Fibroblast of the aortic adventitia (primary cell): ENCODE data around the gene PRKCB. TPM values are rescaled to one million over a fixed set of nuclear protein-coding genes. Genes with fewer than 3 reads are reported as not detected.

Experiments used
- DNase-seq: peaks from one replicate; pipeline ENCODE4 v3.0.0-alpha.2; 2010; ENCODE audit warnings: low read depth
- H3K4me3 ChIP-seq: 2 replicates; pipeline ENCODE4 v1.5.1; 2011; ENCODE audit warnings: low read depth, mild to moderate bottlenecking, control low read depth, low read length, moderate library complexity
- total RNA-seq: library from RNA; depleted of rRNA; stranded (reverse); fragments of >200 nt; gene quantifications from 2 replicates; pipeline ENCODE4 v1.2.3, GENCODE V29; 2012; ENCODE audit warnings: low replicate concordance
- TF ChIP-seq, protein P1 (sequence below): IDR thresholded peaks from 2 replicates; pipeline ENCODE4 v1.5.1; 2011; ENCODE audit warnings: mild to moderate bottlenecking, low read length, control low read depth, inconsistent platforms; ENCODE audit not compliant: insufficient read depth

PRKCB gene
- total RNA-seq, 1 donor: not detected

DNA sequence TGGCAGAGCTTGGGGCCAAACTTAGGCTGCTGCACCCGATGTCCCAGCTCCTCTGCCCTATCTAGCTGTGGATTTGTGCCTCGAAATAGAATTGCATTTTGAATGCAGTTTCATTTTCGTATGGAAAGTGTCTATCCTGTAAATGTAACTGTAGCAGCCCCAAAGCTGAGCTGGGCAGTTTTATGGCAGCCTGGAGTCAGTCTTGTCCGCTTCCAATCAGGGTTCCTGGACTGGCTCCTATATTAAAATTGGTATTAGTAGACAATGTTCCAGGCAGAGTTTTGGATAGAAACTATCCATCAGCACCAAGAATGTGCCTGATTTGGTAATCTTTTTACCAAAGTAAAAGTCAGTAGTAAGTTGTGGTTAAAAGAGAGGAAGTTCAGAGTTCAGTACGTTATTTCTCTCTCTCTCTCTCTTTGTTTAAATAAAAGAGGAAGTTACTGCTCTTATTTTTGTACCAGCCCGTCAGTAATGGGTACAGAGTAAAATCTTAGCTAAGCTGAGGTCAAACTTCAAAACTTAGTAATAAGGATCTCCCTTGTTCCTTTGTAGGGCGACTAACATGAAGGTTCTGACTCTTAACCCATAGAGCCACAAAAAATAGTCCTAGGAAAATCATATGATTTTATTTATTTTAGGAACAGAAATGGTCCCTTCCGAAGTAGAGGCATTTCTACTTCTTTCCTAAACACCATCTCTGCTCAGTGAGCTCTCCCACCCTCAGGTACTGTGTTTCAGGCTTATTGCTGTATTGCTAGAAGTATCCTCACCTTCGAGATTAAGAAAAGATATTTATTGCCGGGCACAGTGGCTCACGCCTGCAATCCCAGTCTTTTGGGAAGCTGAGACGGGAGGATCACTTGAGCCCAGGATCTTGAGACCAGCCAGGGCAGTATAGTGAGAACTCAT is 28.0 kb downstream of the PRKCB start:
- no peak overlapping the region for H3K4me3 ChIP-seq
- TF ChIP-seq, protein P1, sequence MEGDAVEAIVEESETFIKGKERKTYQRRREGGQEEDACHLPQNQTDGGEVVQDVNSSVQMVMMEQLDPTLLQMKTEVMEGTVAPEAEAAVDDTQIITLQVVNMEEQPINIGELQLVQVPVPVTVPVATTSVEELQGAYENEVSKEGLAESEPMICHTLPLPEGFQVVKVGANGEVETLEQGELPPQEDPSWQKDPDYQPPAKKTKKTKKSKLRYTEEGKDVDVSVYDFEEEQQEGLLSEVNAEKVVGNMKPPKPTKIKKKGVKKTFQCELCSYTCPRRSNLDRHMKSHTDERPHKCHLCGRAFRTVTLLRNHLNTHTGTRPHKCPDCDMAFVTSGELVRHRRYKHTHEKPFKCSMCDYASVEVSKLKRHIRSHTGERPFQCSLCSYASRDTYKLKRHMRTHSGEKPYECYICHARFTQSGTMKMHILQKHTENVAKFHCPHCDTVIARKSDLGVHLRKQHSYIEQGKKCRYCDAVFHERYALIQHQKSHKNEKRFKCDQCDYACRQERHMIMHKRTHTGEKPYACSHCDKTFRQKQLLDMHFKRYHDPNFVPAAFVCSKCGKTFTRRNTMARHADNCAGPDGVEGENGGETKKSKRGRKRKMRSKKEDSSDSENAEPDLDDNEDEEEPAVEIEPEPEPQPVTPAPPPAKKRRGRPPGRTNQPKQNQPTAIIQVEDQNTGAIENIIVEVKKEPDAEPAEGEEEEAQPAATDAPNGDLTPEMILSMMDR: no peak
- DNase-seq: no peak

DNA sequence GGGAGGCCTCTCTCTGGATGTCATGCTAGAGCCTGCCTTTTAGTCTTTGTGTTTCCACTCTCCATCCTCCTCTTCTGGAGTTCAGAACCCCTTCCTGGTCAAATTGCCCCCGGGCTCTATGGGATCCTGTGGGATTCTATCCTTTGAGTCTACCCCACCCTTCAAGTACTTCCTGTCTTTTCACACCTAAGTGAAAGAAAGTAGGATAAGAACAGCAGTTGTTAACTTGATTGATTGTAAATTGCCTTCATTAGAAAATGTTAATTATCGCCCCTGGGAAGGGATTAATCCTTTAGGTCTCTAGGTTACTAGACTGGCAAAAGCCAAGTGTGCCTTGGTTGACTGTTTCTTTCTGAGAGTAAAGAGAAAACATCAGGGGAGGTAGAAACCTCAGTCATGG is 30.1 kb downstream of the PRKCB start:
- TF ChIP-seq, protein P1: no peak

GRCh38 chr16:23866621-23867020 is 30.8 kb downstream of the PRKCB start:
- H3K4me3 ChIP-seq: no peak overlapping the region
- no peak for DNase-seq
- TF ChIP-seq, protein P1: no peak

More for the DNA sequence above, 30.1 kb downstream of the PRKCB start:
- no peak for DNase-seq
- H3K4me3 ChIP-seq: no peak overlapping the region

DNA sequence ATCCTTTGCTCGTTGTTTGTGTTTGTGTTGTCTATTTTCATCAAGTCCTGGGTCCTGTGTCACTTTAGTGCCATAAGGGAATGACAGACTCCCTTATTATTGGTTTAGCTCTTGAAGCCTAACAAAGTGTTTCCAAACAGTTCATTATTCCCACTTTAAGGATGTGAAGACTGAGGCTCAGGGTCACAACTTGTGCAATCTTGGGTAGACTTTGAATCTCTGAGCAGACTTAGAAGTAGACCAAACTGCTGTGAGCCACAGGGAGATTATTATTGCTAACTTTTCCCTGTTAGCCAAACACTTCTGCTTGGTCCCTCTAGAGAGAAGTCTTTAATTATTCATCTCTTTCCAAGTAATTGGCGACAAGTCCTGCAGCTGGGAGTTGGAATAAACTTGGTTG is 31.8 kb downstream of the PRKCB start:
- H3K4me3 ChIP-seq: no peak overlapping the region
- TF ChIP-seq, protein P1: no peak

DNA sequence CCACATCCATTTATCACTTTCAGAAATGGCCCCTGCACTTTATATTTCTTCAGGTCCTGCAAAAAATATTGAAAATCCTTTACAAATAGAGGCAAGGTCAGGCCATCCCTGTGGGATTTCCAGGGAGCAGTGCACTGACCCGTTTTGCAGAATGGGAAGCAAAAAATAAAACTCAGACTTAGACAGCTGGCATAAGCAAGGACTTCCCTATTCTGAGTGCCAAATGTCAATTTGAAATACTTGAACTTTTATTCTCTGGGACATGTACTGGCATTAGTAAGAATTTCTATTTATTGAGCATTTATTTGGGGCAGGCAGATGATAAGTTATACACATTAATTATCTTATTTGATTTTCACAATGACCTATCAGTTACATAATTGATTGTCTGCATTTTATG is 32.4 kb downstream of the PRKCB start:
- TF ChIP-seq, protein P1: no peak
- no peak overlapping the region for H3K4me3 ChIP-seq
- DNase-seq: no peak

More for the DNA sequence above, 31.8 kb downstream of the PRKCB start:
- no peak for DNase-seq

- H3K4me3 ChIP-seq: no peak overlapping the region
- DNase-seq: no peak
- TF ChIP-seq, protein P1: no peak
These were observed 33.3 kb downstream of the PRKCB start for GRCh38 chr16:23869052-23869451.
